NCI-H446 treated with DMSO at 0.1 percent for 48 hours (cell line): ENCODE data around the gene SCO2.
"Not testable (repeated sequence)": the region's sequence is repeated elsewhere in the genome, so short reads cannot be mapped to it uniquely, and the experiment has no call there.

Experiments
- DNase-seq: peaks from one replicate; lab custom pipeline; 2025; lab: John Stamatoyannopoulos, UW

The SCO2 gene

GRCh38 chr22:50551160-50551752 lies 25.9 kb upstream of the SCO2 start:
- DNase-seq, result no peak

- DNase-seq, result no peak
Observed at GRCh38 chr22:50550395-50550794, 25.0 kb upstream of the SCO2 start.

GRCh38 chr22:50548921-50549790 lies 23.8 kb upstream of the SCO2 start:
- DNase-seq, result no peak

GRCh38 chr22:50548040-50548920 lies 22.9 kb upstream of the SCO2 start:
- no peak for DNase-seq

- DNase-seq, result no peak
Observed at GRCh38 chr22:50547263-50547985, 22.0 kb upstream of the SCO2 start.

- no peak for DNase-seq
Observed at GRCh38 chr22:50546326-50547262, 21.2 kb upstream of the SCO2 start.

- no peak for DNase-seq
Observed at GRCh38 chr22:50545522-50546325, 20.3 kb upstream of the SCO2 start, which contains the start of gene KLHDC7B. TSS of gene KLHDC7B (plus strand) at chr22:50545899. CDS start at chr22:50546244, 345 bp downstream.

- no peak for DNase-seq
Observed at GRCh38 chr22:50544746-50545253, 19.4 kb upstream of the SCO2 start.

GRCh38 chr22:50544078-50544745 lies 18.8 kb upstream of the SCO2 start:
- DNase-seq, result no peak

GRCh38 chr22:50542416-50542927 lies 17.1 kb upstream of the SCO2 start:
- DNase-seq, result no peak

GRCh38 chr22:50541667-50542026 lies 16.2 kb upstream of the SCO2 start:
- DNase-seq, result not testable (repeated sequence)

- no peak for DNase-seq
Observed at GRCh38 chr22:50540381-50540780, 15.0 kb upstream of the SCO2 start.

GRCh38 chr22:50537765-50538164 lies 12.4 kb upstream of the SCO2 start:
- DNase-seq, result no peak

- no peak for DNase-seq
Observed at GRCh38 chr22:50536226-50536625, 10.8 kb upstream of the SCO2 start.

GRCh38 chr22:50535113-50535512 lies 9.7 kb upstream of the SCO2 start:
- DNase-seq, result no peak

- DNase-seq, result not testable (repeated sequence)
Observed at GRCh38 chr22:50533856-50534711, 8.7 kb upstream of the SCO2 start.

GRCh38 chr22:50532824-50533796 lies 7.7 kb upstream of the SCO2 start:
- DNase-seq, result no peak
